ENCODE measurements around the gene HDHD5.
A peak's percentile ranks its signal among the peaks of the same experiment; 100 is the strongest.

HDHD5 gene

GRCh38 chr22:17158568-17159503 is at the start of gene HDHD5:
TSS of gene HDHD5 (minus strand) at chr22:17159277. CDS start at chr22:17159251, 26 bp downstream.
- peak; percentile 27 for DNase-seq

- no peak for DNase-seq
These were observed 46.4 kb upstream of the HDHD5 start for GRCh38 chr22:17205432-17205831.

- DNase-seq = no peak
These were observed 42.3 kb upstream of the HDHD5 start for GRCh38 chr22:17201285-17201945.

GRCh38 chr22:17199003-17199731 is 40.1 kb upstream of the HDHD5 start:
- DNase-seq = peak; percentile 67

- DNase-seq = peak; percentile 33
These were observed 39.3 kb upstream of the HDHD5 start for GRCh38 chr22:17198170-17199002.

- no peak for DNase-seq
These were observed 35.1 kb upstream of the HDHD5 start for GRCh38 chr22:17194213-17194612.

- peak; percentile 18 for DNase-seq
These were observed 33.1 kb upstream of the HDHD5 start for GRCh38 chr22:17192186-17192585.

- DNase-seq = no peak
These were observed 32.2 kb upstream of the HDHD5 start for GRCh38 chr22:17191163-17191784.

GRCh38 chr22:17190702-17191101 is 31.6 kb upstream of the HDHD5 start:
- no peak for DNase-seq

GRCh38 chr22:17176715-17177114 is 17.6 kb upstream of the HDHD5 start:
- no peak for DNase-seq

- DNase-seq = no peak
These were observed 13.2 kb upstream of the HDHD5 start for GRCh38 chr22:17172029-17172833.

- peak; percentile 60 for DNase-seq
These were observed 12.3 kb upstream of the HDHD5 start for GRCh38 chr22:17171153-17172028.

GRCh38 chr22:17167486-17167885 is 8.4 kb upstream of the HDHD5 start:
- no peak for DNase-seq

- no peak for DNase-seq
These were observed 5.4 kb upstream of the HDHD5 start for GRCh38 chr22:17164392-17165024.

GRCh38 chr22:17162731-17163130 is 3.7 kb upstream of the HDHD5 start:
- DNase-seq = no peak

GRCh38 chr22:17161991-17162390 is 2.9 kb upstream of the HDHD5 start:
- no peak for DNase-seq

GRCh38 chr22:17159504-17159951 is 451 bp upstream of the HDHD5 start:
- DNase-seq = no peak

GRCh38 chr22:17158176-17158567 is 905 bp downstream of the HDHD5 start:
- no peak for DNase-seq

- DNase-seq = no peak
These were observed 1.4 kb downstream of the HDHD5 start for GRCh38 chr22:17157714-17158113.

Measured in NCI-H2029 treated with DMSO at 0.1 percent for 48 hours (cell line).